Nucleus accumbens (tissue), 56 donors: Measurements from ENCODE around the gene SOX12.
A peak's percentile ranks its signal among the peaks of the same experiment; 100 is the strongest.
"Not testable (repeated sequence)": the region's sequence is repeated elsewhere in the genome, so short reads cannot be mapped to it uniquely, and the experiment has no call there.

ENCODE experiments used
- DNase-seq, 56 donors: peaks; one replicate each; lab custom pipeline; 2025; lab: John Stamatoyannopoulos, UW

SOX12 gene

DNA sequence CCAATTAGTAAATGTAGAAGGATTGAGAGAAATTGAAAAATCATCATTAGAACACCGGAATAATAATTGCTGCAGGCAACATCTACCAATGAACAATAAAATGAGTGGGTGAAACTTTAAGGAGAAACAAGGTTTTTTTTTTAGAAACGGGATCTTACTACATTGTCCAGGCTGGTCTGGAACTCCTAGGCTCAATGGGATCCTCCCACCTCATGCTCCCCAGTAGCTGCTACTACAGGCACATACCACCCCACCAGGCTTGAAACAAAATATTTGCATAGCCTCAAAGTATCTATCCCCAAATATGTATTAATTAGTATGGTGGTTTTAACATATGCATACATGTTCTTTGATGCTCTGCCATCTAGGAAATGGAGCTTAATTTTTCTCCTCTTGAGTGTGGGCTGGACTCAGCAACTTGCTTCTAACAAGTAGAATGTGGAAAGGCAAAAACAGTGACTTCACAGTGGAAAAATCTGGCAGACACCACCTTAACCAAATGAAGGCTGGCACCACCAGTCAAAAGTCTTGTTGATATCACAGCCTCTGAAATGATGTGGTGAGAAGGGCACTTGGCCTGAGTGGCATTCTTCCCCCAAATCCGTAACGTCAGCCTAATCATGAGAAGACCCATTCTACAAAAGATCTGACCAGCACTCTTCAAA is 33.7 kb downstream of the SOX12 start:
- no peak for DNase-seq

DNA sequence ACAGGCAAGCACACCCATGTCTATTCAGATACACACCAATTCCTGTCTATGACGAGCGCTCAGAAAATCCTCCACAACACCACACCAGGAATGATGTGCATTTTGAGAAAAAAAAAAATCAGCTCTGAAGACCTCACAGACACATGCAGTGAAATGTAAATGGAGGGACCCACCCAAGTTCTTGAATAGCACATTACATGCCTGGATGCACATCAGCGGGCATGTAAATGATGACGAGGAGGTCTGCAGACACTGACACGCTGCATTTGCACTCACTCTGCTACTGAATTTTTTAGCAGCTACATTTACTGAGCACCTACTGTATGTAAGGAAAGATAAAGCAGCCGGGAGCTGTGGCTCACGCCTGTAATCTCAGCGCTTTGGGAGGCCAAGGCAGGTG is 36.2 kb downstream of the SOX12 start:
- DNase-seq = no peak

DNA sequence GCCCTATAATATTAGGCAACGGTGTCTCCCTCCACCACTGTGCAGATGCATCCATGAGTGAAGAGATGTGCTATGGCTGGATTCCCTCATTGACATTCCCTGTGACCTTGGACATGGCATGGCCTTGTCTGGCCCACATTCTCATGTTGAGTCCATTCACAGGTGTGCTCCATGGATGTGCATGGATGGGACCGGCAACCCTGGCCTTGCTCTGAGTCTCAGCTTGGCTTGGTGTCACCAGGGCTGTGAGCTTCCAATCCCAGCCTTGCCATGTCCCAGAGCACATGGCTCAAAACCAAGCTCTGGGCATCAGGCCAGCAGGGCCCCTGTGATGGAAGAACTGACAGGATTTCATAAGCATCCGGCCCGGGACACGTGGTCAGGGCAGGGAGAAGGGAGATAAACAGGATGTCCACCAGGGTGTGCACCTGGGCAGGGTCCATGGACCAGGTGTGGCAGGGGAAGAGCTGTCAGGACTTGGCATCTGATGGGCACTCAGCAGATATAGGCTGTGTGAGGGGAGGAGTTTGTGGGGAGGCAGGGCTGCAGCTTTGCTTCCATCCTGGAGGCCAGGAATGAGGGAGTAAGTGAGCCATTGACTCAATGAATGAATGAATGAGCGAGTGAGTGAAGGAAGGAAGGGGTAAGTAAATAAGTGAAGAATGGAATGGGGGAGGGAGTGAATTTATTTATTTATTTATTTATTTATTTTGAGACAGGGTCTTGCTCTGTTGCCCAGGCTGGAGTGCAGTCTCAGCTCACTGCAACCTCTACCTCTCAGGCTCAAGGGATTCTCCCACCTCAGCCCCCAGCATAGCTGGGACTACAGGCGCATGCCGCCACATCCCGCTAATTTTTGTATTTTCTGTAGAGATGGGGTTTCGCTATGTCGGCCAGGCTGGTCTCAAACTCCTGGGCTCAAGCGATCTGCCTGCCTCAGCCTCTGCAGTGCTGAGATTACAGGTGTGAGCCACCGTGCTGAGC is 37.2 kb downstream of the SOX12 start:
- peak in 46 of 56 donors; percentile 2 to 77 (median 34) for DNase-seq

- DNase-seq = no peak
Measured at GRCh38 chr20:363319-364078, 38.1 kb downstream of the SOX12 start.

GRCh38 chr20:364905-365794 is 39.8 kb downstream of the SOX12 start:
- DNase-seq = no peak

DNA sequence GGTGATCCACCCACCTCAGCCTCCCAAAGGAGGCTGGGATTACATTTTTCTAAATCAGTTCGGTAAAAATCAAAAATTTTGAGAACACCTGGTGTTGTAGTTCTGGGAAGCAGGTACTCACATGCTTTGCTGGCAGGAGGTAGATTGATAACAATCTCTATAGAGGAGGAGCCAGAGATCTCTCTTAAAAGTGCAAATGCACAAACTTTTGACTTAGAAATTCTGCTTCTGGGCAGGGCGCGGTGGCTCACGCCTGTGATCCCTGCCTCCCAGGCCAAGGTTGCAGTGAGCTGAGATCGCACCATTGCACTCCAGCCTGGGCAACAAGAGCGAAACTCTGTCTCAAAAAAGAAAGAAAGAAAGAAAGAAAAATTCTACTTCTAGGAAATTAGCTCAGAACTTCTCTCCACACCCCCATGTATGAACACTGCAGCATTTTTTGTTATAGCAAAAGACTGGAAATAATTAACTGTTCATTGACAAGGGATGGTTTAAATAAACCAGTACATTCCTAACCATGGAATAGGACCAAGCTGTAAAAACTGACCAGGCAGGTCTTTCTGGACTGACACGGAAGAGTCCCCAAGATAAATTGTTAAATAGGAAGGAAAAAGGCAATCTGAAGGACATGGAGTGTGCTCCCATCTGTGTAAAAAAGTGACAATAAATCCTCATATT is 40.8 kb downstream of the SOX12 start:
- DNase-seq = no peak

- DNase-seq = no peak
Measured at GRCh38 chr20:366719-367485, 41.5 kb downstream of the SOX12 start.

DNA sequence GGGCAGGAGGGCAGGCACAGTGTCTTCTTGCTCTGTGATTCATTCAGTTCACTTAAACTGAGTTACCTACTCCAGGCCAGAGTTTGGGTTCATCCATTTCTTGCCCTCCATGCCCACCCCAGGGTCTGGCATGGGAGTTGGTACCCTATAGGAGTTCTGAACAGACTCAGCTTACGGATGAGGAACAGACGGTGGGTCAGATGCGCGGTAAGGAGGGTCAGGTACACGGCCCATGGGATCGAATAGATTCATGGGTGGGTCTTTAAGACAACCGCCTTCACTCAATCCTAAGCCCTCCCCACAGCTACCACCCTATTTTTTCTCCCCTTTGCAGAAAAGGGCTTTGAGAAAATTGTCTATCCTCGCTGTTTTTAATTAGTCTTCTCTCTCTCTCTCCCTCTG is 42.1 kb downstream of the SOX12 start:
- DNase-seq = no peak

- no peak for DNase-seq
Measured at GRCh38 chr20:368915-369314, 43.6 kb downstream of the SOX12 start.

DNA sequence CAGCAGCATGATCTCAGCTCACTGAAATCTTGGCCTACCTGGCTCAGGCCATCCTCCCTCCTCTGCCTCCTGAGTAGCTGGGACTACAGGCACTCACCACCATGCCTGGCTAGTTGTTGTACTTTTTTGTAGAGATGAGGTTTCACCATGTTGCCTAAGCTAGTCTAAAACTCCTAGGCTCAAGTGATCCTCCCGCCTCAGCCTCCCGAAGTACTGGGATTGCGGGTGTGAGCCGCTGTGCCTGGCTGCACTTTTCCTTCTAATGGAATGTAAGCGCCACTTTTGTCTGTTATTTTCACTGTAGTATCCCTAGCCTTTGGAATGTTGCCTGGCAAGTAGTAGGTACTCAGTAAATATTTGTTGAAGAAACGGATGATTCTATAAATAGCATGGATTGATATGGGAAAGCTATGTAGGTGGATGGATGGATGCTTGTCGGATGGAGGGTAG is 44.8 kb downstream of the SOX12 start:
- no peak for DNase-seq

- DNase-seq = no peak
Measured at GRCh38 chr20:370977-371754, 45.8 kb downstream of the SOX12 start.

DNA sequence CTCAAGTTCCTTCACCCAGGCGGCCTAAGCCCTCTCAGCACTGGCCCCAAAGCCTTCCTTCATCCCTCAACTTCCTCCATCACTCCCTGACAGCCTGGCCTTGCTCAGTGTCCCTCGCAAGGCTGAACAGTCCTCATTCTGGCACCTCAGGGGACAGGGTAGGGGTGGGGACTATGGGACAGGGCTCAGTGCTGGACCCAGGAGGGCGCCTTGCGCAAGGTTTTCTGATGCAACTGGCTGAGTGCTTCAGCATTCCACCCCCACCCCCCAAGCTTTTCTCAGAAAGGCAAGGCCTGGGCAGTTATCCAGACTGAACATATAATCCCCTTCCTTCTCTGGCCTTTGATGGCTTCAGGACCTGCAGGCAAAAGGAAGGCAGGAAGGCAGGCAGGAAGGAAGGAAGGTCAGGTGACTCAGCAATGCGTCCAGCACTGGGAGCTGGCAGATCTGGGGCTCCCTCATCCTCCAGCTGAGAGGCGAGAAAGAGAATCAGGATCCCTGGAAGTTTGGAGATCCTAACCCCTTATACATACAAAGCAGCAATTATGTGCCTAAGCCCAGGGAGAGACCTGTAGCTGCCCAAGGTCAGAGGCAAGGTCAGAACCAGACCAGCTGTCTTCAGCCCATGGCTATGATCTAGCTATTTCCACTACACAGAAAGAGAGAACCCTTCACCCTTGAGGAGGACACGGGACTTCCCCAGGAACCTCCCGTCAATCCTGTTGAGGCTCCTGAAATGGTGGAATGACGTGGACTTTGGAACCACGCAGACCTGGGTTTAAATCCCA is 46.6 kb downstream of the SOX12 start:
- DNase-seq = peak in 2 of 56 donors; percentile 1 to 15

GRCh38 chr20:372543-373082 is 47.3 kb downstream of the SOX12 start:
- not testable (repeated sequence) for DNase-seq

DNA sequence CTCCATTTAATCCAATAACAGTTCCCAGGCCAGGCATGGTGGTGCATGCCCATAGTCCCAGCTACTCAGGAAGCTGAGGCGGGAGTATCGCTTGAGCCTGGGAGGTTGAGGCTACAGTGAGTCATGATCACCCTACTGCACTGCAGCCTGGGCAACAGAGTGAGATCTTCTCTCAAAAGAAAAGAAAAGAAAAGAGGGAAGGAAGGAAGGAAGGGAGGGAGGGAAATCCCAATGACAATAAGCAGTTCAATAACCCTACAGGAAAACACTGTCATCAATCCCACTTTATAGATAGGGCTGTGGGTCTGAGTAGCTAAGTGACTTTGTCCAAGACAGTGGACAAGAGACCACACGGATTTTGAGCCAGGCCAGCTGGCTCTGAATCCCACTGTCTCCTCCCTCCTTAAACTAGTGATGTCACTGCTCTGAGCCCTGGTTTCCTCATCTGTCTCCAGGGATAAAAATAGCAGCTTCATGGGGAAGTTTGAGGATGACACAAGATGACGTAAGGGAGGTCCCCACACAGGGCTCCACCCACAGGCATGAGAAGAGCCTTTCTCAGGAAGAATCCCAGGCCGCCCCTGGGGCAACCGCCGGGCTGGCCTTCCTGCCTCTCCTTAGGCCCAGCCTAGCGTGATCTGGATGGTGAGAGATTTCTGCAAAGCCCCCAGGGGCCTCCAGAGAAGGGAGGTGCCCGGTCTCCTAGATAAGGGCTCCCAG is 48.0 kb downstream of the SOX12 start:
- DNase-seq = no peak

DNA sequence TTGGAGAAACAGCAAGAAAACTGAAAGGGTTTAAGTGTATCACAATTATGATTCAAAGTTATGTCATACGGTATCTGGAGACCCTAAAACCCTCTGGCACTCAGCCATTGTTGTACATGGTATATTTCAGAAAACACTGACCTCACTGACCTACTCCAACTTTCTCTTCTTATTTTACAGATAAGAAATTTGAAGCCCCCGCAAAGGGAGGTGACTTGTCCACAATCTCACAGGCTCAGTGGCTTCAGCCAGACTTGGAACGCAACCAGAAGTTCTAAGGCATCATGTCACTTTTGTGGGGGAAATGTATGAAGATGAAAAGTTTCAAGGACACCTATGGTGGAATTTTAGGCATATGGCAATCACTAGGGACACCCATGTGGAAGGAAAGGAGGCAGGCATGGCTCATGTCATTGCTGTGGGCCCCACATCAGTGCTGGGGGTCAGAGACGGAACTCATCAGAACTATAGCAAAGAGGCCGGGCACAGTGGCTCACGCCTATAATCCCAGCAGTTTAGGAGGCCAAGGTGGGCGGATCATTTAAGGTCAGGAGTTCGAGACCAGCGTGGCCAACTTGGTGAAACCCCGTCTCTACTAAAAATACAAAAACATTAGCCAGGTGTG is 50.0 kb downstream of the SOX12 start:
- DNase-seq = no peak
